ENCODE data around the gene RBMS3. TPM values are rescaled to one million over a fixed set of nuclear protein-coding genes. Genes with fewer than 3 reads are reported as not detected.
"Not testable (repeated sequence)": the region's sequence is repeated elsewhere in the genome, so short reads cannot be mapped to it uniquely, and the experiment has no call there.

RBMS3 gene
- total and polyA plus RNA-seq, 2 of the 8 experiments (the other 6 are each of a cell fraction or from before 2014, with no cell fraction given) = 3.7 to 6.9 TPM

DNA sequence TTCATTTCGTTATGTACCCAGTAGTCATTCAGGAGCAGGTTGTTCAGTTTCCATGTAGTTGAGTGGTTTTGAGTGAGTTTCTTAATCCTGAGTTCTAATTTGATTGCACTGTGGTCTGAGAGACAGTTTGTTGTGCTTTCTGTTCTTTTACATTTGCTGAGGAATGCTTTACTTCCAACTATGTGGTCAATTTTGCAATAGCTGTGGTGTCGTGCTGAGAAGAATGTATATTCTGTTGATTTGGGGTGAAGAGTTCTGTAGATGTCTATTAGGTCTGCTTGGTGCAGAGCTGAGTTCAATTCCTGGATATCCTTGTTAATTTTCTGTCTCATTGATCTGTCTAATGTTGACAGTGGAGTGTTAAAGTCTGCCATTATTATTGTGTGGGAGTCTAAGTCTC lies 79.4 kb downstream of the RBMS3 start:
- H3K9me3 ChIP-seq (ENCODE audit: insufficient read depth in 2 of 2, low read depth in 1 of 2, low read length in 1 of 2); H3K14ac ChIP-seq (ENCODE audit: insufficient read length); H2BK5ac ChIP-seq (ENCODE audit: low read depth, low read length); H3K4ac ChIP-seq (replicated peaks; ENCODE audit: insufficient read length, low read depth, low read length); H3K4me3 ChIP-seq (ENCODE audit: extremely low read depth in 1 of 4, insufficient read depth in 2 of 4, low read depth in 3 of 4, low read length in 4 of 4); CTCF ChIA-PET (ENCODE audit: partially characterized antibody); H4K5ac ChIP-seq (ENCODE audit: insufficient read length, low read depth, low read length); POLR2A ChIA-PET (ENCODE audit: partially characterized antibody); H3K79me1 ChIP-seq (ENCODE audit: low read depth, low read length); FAIRE-seq; H4K91ac ChIP-seq (replicated peaks; ENCODE audit: insufficient read length, low read length); H2BK12ac ChIP-seq (ENCODE audit: low read depth, low read length); DNase-seq (ENCODE audit: low read depth in 1 of 2, low spot score in 2 of 2); H4K8ac ChIP-seq (ENCODE audit: extremely low read depth, insufficient read depth, low read length); H3K23me2 ChIP-seq (ENCODE audit: low read depth, low read length); H3K56ac ChIP-seq (replicated peaks; ENCODE audit: insufficient read length, low read depth, low read length); H3K27ac ChIP-seq (ENCODE audit: low read depth, low read length); H2AFZ ChIP-seq (ENCODE audit: low read length); H2BK20ac ChIP-seq (ENCODE audit: low read length); H3K36me3 ChIP-seq (ENCODE audit: control insufficient read depth in 2 of 4, insufficient read depth in 4 of 4, low read length in 3 of 4); H3K23ac ChIP-seq (ENCODE audit: insufficient read length); H3K9ac ChIP-seq (replicated peaks in 1 of 4; ENCODE audit: extremely low read depth in 1 of 4, low read depth in 3 of 4, low read length in 3 of 4); H2BK15ac ChIP-seq (ENCODE audit: low read length); H3K79me2 ChIP-seq (ENCODE audit: control insufficient read depth in 1 of 2, insufficient read depth in 2 of 2, low read length in 2 of 2); H2BK120ac ChIP-seq (replicated peaks; ENCODE audit: low read depth, low read length); H2AK5ac ChIP-seq (ENCODE audit: low read depth, low read length); H4K20me1 ChIP-seq (replicated peaks in 1 of 2; ENCODE audit: control insufficient read depth in 1 of 2, insufficient read depth in 2 of 2, low read length in 2 of 2); H3K18ac ChIP-seq (ENCODE audit: extremely low read depth, low read length); H3K4me1 ChIP-seq (replicated peaks in 1 of 4; ENCODE audit: control insufficient read depth in 3 of 4, insufficient read depth in 4 of 4, low read length in 3 of 4); H3K27me3 ChIP-seq (replicated peaks in 1 of 4; ENCODE audit: control insufficient read depth in 3 of 4, extremely low read depth in 1 of 4, insufficient read depth in 3 of 4, low read length in 3 of 4); H3K4me2 ChIP-seq (ENCODE audit: insufficient read depth in 1 of 2, low read depth in 2 of 2, low read length in 2 of 2): not testable (repeated sequence)
- WGBS, 2 experiments (ENCODE audit: extremely low coverage in 1 of 2, insufficient coverage in 1 of 2, insufficient read length in 1 of 2, insufficient replicate concordance in 2 of 2, low coverage in 1 of 2, low lambda C conversion rate in 2 of 2, missing lambda C conversion rate in 1 of 2) = 90% methylated on average over 2 of the region's 2 CpGs; no CpG with 5 or more reads in 1 of the 2 experiments
